HG03045 (cell line): ENCODE data around the gene TRIM44.

Experiments
- ATAC-seq: cut with Tn5 transposase; IDR thresholded peaks from one replicate; pipeline ENCODE4 v1.9.1; 2021; ENCODE audit warnings: mild to moderate bottlenecking, moderate library complexity; ENCODE audit not compliant: unreplicated experiment

TRIM44 gene

GRCh38 chr11:35671396-35672127 is 9.0 kb downstream of the TRIM44 start:
- no peak for ATAC-seq

- ATAC-seq = no peak
Observed at GRCh38 chr11:35672608-35673007, 10.0 kb downstream of the TRIM44 start.

- ATAC-seq = no peak
Observed at GRCh38 chr11:35675901-35676610, 13.5 kb downstream of the TRIM44 start.

- ATAC-seq = no peak
Observed at GRCh38 chr11:35676611-35676965, 14.0 kb downstream of the TRIM44 start.

- no peak for ATAC-seq
Observed at GRCh38 chr11:35677904-35678303, 15.3 kb downstream of the TRIM44 start.

GRCh38 chr11:35678471-35678870 is 15.9 kb downstream of the TRIM44 start:
- no peak for ATAC-seq

- no peak for ATAC-seq
Observed at GRCh38 chr11:35678975-35679374, 16.4 kb downstream of the TRIM44 start.

- no peak for ATAC-seq
Observed at GRCh38 chr11:35680506-35680905, 17.9 kb downstream of the TRIM44 start.

- ATAC-seq = no peak
Observed at GRCh38 chr11:35681163-35681767, 18.7 kb downstream of the TRIM44 start.

GRCh38 chr11:35682230-35683173 is 19.9 kb downstream of the TRIM44 start:
- no peak for ATAC-seq

- ATAC-seq = peak; percentile 43
Observed at GRCh38 chr11:35683728-35684339, 21.3 kb downstream of the TRIM44 start.

GRCh38 chr11:35688023-35688422 is 25.4 kb downstream of the TRIM44 start:
- ATAC-seq = no peak

GRCh38 chr11:35689081-35689996 is 26.8 kb downstream of the TRIM44 start:
- no peak for ATAC-seq

GRCh38 chr11:35702126-35702525 is 39.6 kb downstream of the TRIM44 start:
- ATAC-seq = no peak

GRCh38 chr11:35709376-35709775 is 46.8 kb downstream of the TRIM44 start:
- no peak for ATAC-seq

GRCh38 chr11:35711173-35711910 is 48.8 kb downstream of the TRIM44 start:
- ATAC-seq = no peak

- ATAC-seq = no peak
Observed at GRCh38 chr11:35711924-35712323, 49.3 kb downstream of the TRIM44 start.

- no peak for ATAC-seq
Observed at GRCh38 chr11:35712533-35712932, 50.0 kb downstream of the TRIM44 start.
